Measurements from ENCODE around the gene IGSF22.

Gene IGSF22

DNA sequence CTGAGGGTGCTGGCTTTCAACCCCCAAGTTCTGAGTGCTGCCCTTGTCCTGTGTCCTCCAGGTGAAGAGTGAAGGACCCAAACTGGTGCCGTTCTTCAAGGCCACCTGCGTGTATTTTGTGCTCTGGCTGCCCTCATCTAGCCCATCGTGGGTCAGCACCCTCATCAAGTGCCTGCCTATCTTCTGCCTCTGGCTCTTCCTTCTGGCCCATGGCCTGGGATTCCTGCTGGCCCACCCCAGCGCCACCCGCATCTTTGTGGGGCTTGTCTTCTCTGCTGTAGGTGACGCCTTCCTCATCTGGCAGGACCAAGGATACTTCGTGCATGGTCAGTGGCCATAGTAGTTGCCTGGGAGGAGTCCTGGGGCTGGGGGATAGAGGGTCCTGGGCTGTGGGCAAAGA lies 25.1 kb downstream of the IGSF22 start:
- Histone ChIP-seq H3K36me3 (ENCODE audit: control insufficient read depth, insufficient read depth, low read length) (no peaks in the 10 kb centered on the region), H3K27me3 (replicated peaks; ENCODE audit: control insufficient read depth, insufficient read depth, low read length) (no peaks in the 10 kb centered on the region; the same call in 1 of the 2 replicates), H3K4me3 (replicated peaks; ENCODE audit: low read depth, low read length) (no peak overlapping the region)
- DNase-seq (ENCODE audit: extremely low read depth, insufficient read length), result no peak
- TF ChIP-seq, protein P1, sequence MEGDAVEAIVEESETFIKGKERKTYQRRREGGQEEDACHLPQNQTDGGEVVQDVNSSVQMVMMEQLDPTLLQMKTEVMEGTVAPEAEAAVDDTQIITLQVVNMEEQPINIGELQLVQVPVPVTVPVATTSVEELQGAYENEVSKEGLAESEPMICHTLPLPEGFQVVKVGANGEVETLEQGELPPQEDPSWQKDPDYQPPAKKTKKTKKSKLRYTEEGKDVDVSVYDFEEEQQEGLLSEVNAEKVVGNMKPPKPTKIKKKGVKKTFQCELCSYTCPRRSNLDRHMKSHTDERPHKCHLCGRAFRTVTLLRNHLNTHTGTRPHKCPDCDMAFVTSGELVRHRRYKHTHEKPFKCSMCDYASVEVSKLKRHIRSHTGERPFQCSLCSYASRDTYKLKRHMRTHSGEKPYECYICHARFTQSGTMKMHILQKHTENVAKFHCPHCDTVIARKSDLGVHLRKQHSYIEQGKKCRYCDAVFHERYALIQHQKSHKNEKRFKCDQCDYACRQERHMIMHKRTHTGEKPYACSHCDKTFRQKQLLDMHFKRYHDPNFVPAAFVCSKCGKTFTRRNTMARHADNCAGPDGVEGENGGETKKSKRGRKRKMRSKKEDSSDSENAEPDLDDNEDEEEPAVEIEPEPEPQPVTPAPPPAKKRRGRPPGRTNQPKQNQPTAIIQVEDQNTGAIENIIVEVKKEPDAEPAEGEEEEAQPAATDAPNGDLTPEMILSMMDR (IDR thresholded peaks at IDR 0.05; ENCODE audit: insufficient read depth, low read length, poor library complexity, severe bottlenecking), result no peak

DNA sequence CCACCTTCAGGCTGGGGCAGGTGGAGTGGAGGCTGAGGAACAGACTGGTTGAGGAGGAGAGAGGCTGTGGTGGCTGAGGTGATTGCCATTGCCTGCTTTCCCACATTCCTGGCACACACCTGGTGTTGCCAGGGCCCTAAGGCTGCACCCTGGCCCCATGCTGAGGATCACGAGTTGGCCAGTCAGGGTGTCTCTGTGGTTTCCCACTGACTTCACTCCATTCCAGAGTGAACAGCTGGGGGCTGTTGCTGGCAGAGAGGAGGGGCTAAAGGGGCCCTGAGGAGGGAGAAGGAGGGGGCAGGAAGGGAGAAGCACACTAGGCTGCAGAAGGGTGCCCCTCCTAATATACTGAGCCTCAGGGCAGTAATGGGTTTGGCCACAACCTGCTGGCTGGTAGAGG lies 25.6 kb downstream of the IGSF22 start:
- Histone ChIP-seq H3K27me3 (replicated peaks; ENCODE audit: control insufficient read depth, insufficient read depth, low read length) (no peaks in the 10 kb centered on the region; the same call in 1 of the 2 replicates), H3K4me3 (replicated peaks; ENCODE audit: low read depth, low read length) (no peak overlapping the region), H3K36me3 (ENCODE audit: control insufficient read depth, insufficient read depth, low read length) (no peaks in the 10 kb centered on the region)
- no peak for DNase-seq (ENCODE audit: extremely low read depth, insufficient read length)
- TF ChIP-seq, protein P1 (IDR thresholded peaks at IDR 0.05; ENCODE audit: insufficient read depth, low read length, poor library complexity, severe bottlenecking), result no peak

DNA sequence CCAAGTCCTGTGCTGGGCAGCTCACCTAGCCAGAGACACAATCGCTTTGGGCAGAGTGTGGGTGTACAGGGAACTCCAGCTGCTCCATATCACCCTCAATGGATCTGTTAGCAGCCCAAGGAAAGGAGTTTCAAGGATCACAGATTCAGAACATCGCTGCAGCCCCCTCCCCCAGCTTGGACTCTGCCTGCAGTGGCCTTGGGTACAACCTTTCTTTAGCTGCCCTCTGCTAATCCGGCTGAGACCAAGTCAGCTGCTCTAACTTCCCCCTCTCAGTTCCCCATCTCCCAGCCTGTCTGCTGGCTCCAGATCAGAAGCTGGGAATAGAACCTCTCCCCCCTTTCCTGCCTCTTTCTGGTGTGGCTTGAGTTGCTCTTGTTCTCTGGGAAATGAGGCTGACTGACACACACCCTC lies 26.1 kb downstream of the IGSF22 start:
- TF ChIP-seq, protein P1 (IDR thresholded peaks at IDR 0.05; ENCODE audit: insufficient read depth, low read length, poor library complexity, severe bottlenecking), result no peak
- no peak for DNase-seq (ENCODE audit: extremely low read depth, insufficient read length)
- Histone ChIP-seq H3K27me3 (replicated peaks; ENCODE audit: control insufficient read depth, insufficient read depth, low read length) (no peaks in the 10 kb centered on the region; the same call in 1 of the 2 replicates), H3K36me3 (ENCODE audit: control insufficient read depth, insufficient read depth, low read length) (no peaks in the 10 kb centered on the region), H3K4me3 (replicated peaks; ENCODE audit: low read depth, low read length) (no peak overlapping the region)

DNA sequence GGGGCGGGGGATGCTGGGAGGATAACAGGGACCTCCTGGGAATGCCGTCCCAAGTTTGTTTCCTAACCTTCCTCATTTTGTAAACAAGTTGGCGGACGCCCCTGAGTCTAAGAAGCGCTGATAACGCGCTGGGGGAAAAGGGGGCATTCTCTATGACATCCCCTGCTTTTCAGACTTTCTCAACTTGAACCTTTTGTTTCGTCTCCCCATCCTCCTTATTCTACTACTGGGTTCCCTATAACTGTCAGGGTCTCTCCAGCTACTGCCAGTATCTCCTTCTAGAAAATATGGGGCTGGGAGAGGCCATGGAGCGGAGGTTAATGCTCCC lies 26.8 kb downstream of the IGSF22 start:
- no peaks in the 10 kb centered on the region for H3K36me3 ChIP-seq (ENCODE audit: control insufficient read depth, insufficient read depth, low read length)
- TF ChIP-seq, protein P1 (IDR thresholded peaks at IDR 0.05; ENCODE audit: insufficient read depth, low read length, poor library complexity, severe bottlenecking), result no peak
- no peaks in the 10 kb centered on the region; the same call in 1 of the 2 replicates for H3K27me3 ChIP-seq (replicated peaks; ENCODE audit: control insufficient read depth, insufficient read depth, low read length)
- H3K4me3 ChIP-seq (replicated peaks; ENCODE audit: low read depth, low read length), result peak overlapping the region; percentile 60
- no peak for DNase-seq (ENCODE audit: extremely low read depth, insufficient read length)

DNA sequence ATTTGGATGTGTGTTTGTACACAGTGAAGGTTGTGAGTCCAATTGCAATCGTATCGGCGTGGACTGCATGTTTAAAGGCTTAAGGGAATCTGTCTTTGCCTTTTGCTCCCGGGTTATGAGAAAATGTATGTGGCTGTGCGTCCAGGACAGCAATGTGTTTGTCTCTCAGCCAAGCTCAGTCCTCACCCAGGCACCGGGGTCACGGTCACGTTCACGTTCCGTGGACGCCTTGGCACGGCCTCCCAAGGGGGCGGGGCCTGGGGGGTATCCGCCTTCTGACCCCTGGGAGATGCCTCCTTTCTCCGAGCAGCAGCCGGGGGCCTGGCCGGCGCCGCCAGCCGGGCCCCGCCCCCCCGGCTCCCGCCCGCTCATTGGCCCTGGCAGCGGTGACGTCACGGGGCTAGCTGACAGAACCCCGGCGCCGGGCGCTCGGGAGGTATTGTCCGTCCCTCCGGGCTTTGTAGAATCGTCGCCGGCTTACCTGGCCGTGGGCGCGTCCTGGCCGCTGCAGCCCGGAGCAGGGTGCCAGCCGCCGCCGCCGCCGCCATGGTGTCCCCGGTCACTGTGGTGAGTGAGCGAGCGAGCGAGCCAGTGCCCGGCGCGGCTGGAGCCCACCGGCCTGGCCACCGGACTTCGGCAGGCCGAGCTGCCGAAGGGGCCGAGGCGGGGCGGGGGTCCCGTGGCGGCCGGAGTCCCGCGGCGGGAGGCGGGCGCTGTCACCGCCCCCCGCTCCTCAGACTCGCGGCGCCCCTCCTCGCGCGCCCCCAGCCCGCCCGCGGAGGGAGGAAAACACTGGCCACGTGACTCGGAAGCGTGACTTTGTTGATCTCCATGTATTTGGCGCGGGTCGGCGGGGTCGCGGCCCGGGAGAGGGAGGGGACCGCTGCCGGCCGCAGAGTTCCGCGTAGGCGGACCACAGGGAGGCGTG lies 27.4 kb downstream of the IGSF22 start, which contains the start of gene TMEM86A:
TMEM86A (plus strand) TSS at position 439 of the 928 bp plus-strand sequence; CDS start at position 547, 108 bp downstream.
- peak within 1 kb of the TSS; percentile 60 for H3K4me3 ChIP-seq (replicated peaks; ENCODE audit: low read depth, low read length)
- DNase-seq (ENCODE audit: extremely low read depth, insufficient read length), result peak; percentile 83
- no peaks in the 10 kb centered on the region for H3K36me3 ChIP-seq (ENCODE audit: control insufficient read depth, insufficient read depth, low read length)
- TF ChIP-seq, protein P1 (IDR thresholded peaks at IDR 0.05; ENCODE audit: insufficient read depth, low read length, poor library complexity, severe bottlenecking), result no peak
- no peaks in the 10 kb centered on the region; the same call in 1 of the 2 replicates for H3K27me3 ChIP-seq (replicated peaks; ENCODE audit: control insufficient read depth, insufficient read depth, low read length)

Measured in GM06990 (cell line).